Kidney (tissue), 14 donors: ENCODE results near the gene CD19. TPM values are rescaled to one million over a fixed set of nuclear protein-coding genes. Genes with fewer than 3 reads are reported as not detected.
"Not testable (repeated sequence)": the region's sequence is repeated elsewhere in the genome, so short reads cannot be mapped to it uniquely, and the experiment has no call there.

ENCODE experiments used
- DNase-seq, 5 donors: peaks; one replicate each; pipeline ENCODE4 v3.0.0-alpha.2; 2013 to 2020
- FAIRE-seq: peaks from 2 replicates; lab custom pipeline; 2012; peaks lifted over from hg19 to GRCh38; lab: Jason Lieb, UNC
- H3K27ac ChIP-seq, 2 donors: one replicate each; pipeline ENCODE4 v1.7.0; 2013; ENCODE audit warnings: low read depth in 2 of 2, low read length in 2 of 2, inconsistent platforms in 1 of 2
- H3K27me3 ChIP-seq: one replicate; pipeline ENCODE4 v1.7.1; 2013; ENCODE audit warnings: low read length, inconsistent platforms; ENCODE audit not compliant: control insufficient read depth, insufficient read depth
- H3K36me3 ChIP-seq, 3 donors: one replicate each; pipeline versions ENCODE4 v1.7.0 to v1.7.1; 2013; ENCODE audit warnings: low read length in 3 of 3, control low read depth in 1 of 3, inconsistent platforms in 1 of 3; ENCODE audit not compliant: insufficient read depth in 3 of 3, control insufficient read depth in 2 of 3
- H3K4me1 ChIP-seq, 3 donors: one replicate each; pipeline versions ENCODE4 v1.7.0 to v1.7.1; 2013; ENCODE audit warnings: low read length in 3 of 3, inconsistent platforms in 1 of 3, low read depth in 1 of 3; ENCODE audit not compliant: control insufficient read depth in 2 of 3, insufficient read depth in 2 of 3
- H3K4me3 ChIP-seq, 3 donors: one replicate each; pipeline versions ENCODE4 v1.7.0 to v1.8.1; 2013; ENCODE audit warnings: low read length in 3 of 3, control low read depth in 1 of 3, inconsistent platforms in 1 of 3
- H3K9ac ChIP-seq, 3 donors: one replicate each; pipeline versions ENCODE4 v1.7.0 to v1.7.1; 2013; ENCODE audit warnings: low read length in 3 of 3, control low read depth in 1 of 3, inconsistent platforms in 1 of 3
- H3K9me3 ChIP-seq, 3 donors: one replicate each; pipeline versions ENCODE4 v1.7.0 to v1.7.1; 2013; ENCODE audit warnings: low read length in 3 of 3, control low read depth in 1 of 3, inconsistent platforms in 1 of 3; ENCODE audit not compliant: control insufficient read depth in 2 of 3, insufficient read depth in 1 of 3
- CTCF ChIP-seq: IDR thresholded peaks from 3 replicates; pipeline ENCODE4 v1.5.1; 2012; ENCODE audit warnings: mild to moderate bottlenecking, moderate library complexity, borderline replicate concordance; ENCODE audit not compliant: insufficient read depth; ENCODE audit errors: extremely low read depth
- intact Hi-C: fragments of 100-400 bp; cut with DNase I; formaldehyde crosslinking; loops from one replicate; pipeline ENCODE4 v1.11.1; 2022
- polyA plus RNA-seq: library from polyadenylated mRNA; stranded (reverse); fragments of 350-450 nt; fragmentation: Illumina TruSeq; extraction: RNeasy Lipid Tissue Mini Kit (QIAGEN cat#74804); gene quantifications from one replicate; pipeline ENCODE4 v1.2.3, GENCODE V29; 2014; ENCODE audit warnings: low read depth, low replicate concordance; ENCODE audit not compliant: insufficient read depth
- total RNA-seq: library from RNA; stranded (reverse); fragmentation: NEBNext Ultra II Directional; extraction: Animal tissue kit (Norgen Biotek cat#: 25700); gene quantifications from one replicate; pipeline ENCODE4 v1.2.1, GENCODE V29; 2021
- donor health status: control.
- donor health status: control.
- donor health status: control.
- donor health status: control.
- donor health status: control.
- donor health status: DM: yes; HTN: yes; CAD: no.
- donor health status: Normal renal cell carcinoma (clear cell type).

The CD19 gene
- total and polyA plus RNA-seq, 2 donors from 2014 or later = 0.47 to 2.6 TPM

- intact Hi-C loops = no loop called here
- FAIRE-seq = no peak
- no peaks in the 10 kb centered on the region for H3K9me3 ChIP-seq
- no peak overlapping the region for H3K4me3 ChIP-seq
- no peak overlapping the region for H3K27ac ChIP-seq
- H3K9ac ChIP-seq = no peak overlapping the region
- DNase-seq = no peak
- no peaks in the 10 kb centered on the region for H3K36me3 ChIP-seq
- TF ChIP-seq CTCF = no peak
- H3K4me1 ChIP-seq = no peaks in the 10 kb centered on the region
- H3K27me3 ChIP-seq = no peaks in the 10 kb centered on the region
Observed at GRCh38 chr16:28937222-28937876, 5.6 kb downstream of the CD19 start.

GRCh38 chr16:28938721-28939120 lies 7.0 kb downstream of the CD19 start:
- Histone ChIP-seq H3K27me3 (no peaks in the 10 kb centered on the region), H3K4me1 (no peaks in the 10 kb centered on the region), H3K36me3 (no peaks in the 10 kb centered on the region), H3K27ac (no peak overlapping the region), H3K9me3 (no peaks in the 10 kb centered on the region), H3K4me3 (no peak overlapping the region), H3K9ac (no peak overlapping the region)
- DNase-seq = no peak
- no peak for FAIRE-seq
- intact Hi-C loops = no loop called here
- no peak for TF ChIP-seq CTCF

GRCh38 chr16:28939825-28940224 lies 8.1 kb downstream of the CD19 start:
- H3K36me3 ChIP-seq, DNase-seq, H3K9ac ChIP-seq, H3K9me3 ChIP-seq, H3K27me3 ChIP-seq, H3K27ac ChIP-seq, H3K4me1 ChIP-seq, FAIRE-seq, H3K4me3 ChIP-seq: not testable (repeated sequence)
- intact Hi-C loops = loop anchor here (10.0 kb wide), 1 partner anchor 55 kb away; no protein-coding TSS in a partner anchor

- no peaks in the 10 kb centered on the region for H3K36me3 ChIP-seq
- no peak overlapping the region for H3K9ac ChIP-seq
- no peak overlapping the region for H3K27ac ChIP-seq
- no peak for TF ChIP-seq CTCF
- DNase-seq = no peak
- no peak for FAIRE-seq
- intact Hi-C loops = loop anchor here (10.0 kb wide), 1 partner anchor 58 kb away; no protein-coding TSS in a partner anchor
- no peak overlapping the region for H3K4me3 ChIP-seq
- H3K9me3 ChIP-seq = no peaks in the 10 kb centered on the region
- peaks cover 0 to 6% (median 0%) of the 10 kb centered on the region in 3 donors for H3K4me1 ChIP-seq
- H3K27me3 ChIP-seq = no peaks in the 10 kb centered on the region
Observed at GRCh38 chr16:28943281-28943680, 11.5 kb downstream of the CD19 start.
